PC-9 (cell line): ENCODE results near the gene UGT3A1.

Source experiments
- CTCF ChIP-seq: fragments of 200-600 bp; sonication (generic); conservative IDR thresholded peaks from 2 replicates; pipeline ENCODE4 v1.6.1; 2017; ENCODE audit warnings: mixed run types, antibody characterized with exemption, mild to moderate bottlenecking, moderate library complexity
- EZH2 ChIP-seq: fragments of 200-600 bp; sonication (generic); IDR thresholded peaks from 2 replicates; pipeline ENCODE4 v1.8.0; 2017; ENCODE audit warnings: antibody characterized with exemption, low read depth

GRCh38 chr5:36007366-36007765 is 16.2 kb upstream of the UGT3A1 start:
- no peak for TF ChIP-seq CTCF
- no peak for TF ChIP-seq EZH2
